B cell (primary cell): ENCODE data around the gene CNTNAP2.

Source experiments
- EZH2 ChIP-seq: IDR thresholded peaks from 2 replicates; pipeline ENCODE4 v1.6.1; 2012; ENCODE audit warnings: borderline replicate concordance, low read depth, mild to moderate bottlenecking, moderate library complexity, low read length; ENCODE audit not compliant: insufficient read depth, poor library complexity, severe bottlenecking
- TF ChIP-seq, protein P1 (sequence below): fragments of 200-600 bp; IDR thresholded peaks from one replicate; pipeline ENCODE4 v1.8.0; 2022; ENCODE audit warnings: antibody characterized with exemption, mild to moderate bottlenecking

DNA sequence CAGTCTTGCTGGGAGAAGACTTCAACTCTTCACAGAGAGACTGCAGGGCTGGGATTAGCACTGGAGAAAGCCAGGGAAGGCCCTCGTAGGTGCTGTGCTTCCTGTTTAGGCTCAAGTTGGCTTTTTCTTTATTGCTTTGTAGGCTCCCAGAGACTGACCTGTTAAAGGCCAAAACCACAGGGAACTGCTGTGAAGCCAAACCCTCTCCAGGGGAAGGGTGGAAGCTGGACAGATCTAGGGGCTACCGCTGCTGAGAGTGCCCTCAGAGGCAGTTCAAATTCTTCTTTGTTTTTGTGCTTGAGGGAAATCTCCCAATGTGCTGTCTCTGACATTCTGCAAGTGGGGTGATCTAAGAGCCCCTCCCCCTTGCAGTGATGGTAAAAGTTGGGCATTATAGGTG is 198.4 kb downstream of the CNTNAP2 start:
- TF ChIP-seq, protein P1, sequence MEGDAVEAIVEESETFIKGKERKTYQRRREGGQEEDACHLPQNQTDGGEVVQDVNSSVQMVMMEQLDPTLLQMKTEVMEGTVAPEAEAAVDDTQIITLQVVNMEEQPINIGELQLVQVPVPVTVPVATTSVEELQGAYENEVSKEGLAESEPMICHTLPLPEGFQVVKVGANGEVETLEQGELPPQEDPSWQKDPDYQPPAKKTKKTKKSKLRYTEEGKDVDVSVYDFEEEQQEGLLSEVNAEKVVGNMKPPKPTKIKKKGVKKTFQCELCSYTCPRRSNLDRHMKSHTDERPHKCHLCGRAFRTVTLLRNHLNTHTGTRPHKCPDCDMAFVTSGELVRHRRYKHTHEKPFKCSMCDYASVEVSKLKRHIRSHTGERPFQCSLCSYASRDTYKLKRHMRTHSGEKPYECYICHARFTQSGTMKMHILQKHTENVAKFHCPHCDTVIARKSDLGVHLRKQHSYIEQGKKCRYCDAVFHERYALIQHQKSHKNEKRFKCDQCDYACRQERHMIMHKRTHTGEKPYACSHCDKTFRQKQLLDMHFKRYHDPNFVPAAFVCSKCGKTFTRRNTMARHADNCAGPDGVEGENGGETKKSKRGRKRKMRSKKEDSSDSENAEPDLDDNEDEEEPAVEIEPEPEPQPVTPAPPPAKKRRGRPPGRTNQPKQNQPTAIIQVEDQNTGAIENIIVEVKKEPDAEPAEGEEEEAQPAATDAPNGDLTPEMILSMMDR: no peak
- TF ChIP-seq EZH2: no peak
